Upper lobe of right lung (tissue), 1 donor: Measurements from ENCODE around the gene PHACTR3. TPM values are rescaled to one million over a fixed set of nuclear protein-coding genes. Genes with fewer than 3 reads are reported as not detected.

Experiments
- ATAC-seq: fragments of 200-7000 bp; cut with Tn5 transposase; one replicate; pipeline ENCODE4 v1.9.1; 2020; ENCODE audit warnings: mild to moderate bottlenecking, moderate library complexity
- DNase-seq: peaks from one replicate; pipeline ENCODE4 v3.0.0-alpha.2; 2020
- H3K27ac ChIP-seq: fragments of 200-600 bp; one replicate; pipeline ENCODE4 v1.8.0; 2022
- H3K27me3 ChIP-seq: fragments of 200-600 bp; one replicate; pipeline ENCODE4 v1.8.0; 2022; ENCODE audit warnings: mild to moderate bottlenecking
- H3K36me3 ChIP-seq: fragments of 200-600 bp; one replicate; pipeline ENCODE4 v1.8.0; 2022
- H3K4me1 ChIP-seq: fragments of 200-600 bp; one replicate; pipeline ENCODE4 v1.8.0; 2022
- H3K4me3 ChIP-seq: fragments of 200-600 bp; one replicate; pipeline ENCODE4 v1.8.0; 2022; ENCODE audit warnings: mild to moderate bottlenecking
- H3K9me3 ChIP-seq: fragments of 200-600 bp; one replicate; pipeline ENCODE4 v1.8.0; 2022
- intact Hi-C: fragments of 100-400 bp; cut with DNase I; formaldehyde crosslinking; loops from one replicate; pipeline ENCODE4 v1.11.0; 2022
- total RNA-seq: library from RNA; stranded (reverse); fragmentation: NEBNext Ultra II Directional; extraction: Animal tissue kit (Norgen Biotek cat#: 25700); gene quantifications from one replicate; pipeline ENCODE4 v1.2.1, GENCODE V29; 2021
- TF ChIP-seq, protein P1 (sequence below): fragments of 200-600 bp; IDR thresholded peaks from one replicate; pipeline ENCODE4 v1.8.0; 2022; ENCODE audit warnings: antibody characterized with exemption
- donor health status: DM: no; HTN: yes; CAD: no; lungs with severe emphysema.

The PHACTR3 gene
- total RNA-seq, 1 donor from 2014 or later, result 18.2 TPM

DNA sequence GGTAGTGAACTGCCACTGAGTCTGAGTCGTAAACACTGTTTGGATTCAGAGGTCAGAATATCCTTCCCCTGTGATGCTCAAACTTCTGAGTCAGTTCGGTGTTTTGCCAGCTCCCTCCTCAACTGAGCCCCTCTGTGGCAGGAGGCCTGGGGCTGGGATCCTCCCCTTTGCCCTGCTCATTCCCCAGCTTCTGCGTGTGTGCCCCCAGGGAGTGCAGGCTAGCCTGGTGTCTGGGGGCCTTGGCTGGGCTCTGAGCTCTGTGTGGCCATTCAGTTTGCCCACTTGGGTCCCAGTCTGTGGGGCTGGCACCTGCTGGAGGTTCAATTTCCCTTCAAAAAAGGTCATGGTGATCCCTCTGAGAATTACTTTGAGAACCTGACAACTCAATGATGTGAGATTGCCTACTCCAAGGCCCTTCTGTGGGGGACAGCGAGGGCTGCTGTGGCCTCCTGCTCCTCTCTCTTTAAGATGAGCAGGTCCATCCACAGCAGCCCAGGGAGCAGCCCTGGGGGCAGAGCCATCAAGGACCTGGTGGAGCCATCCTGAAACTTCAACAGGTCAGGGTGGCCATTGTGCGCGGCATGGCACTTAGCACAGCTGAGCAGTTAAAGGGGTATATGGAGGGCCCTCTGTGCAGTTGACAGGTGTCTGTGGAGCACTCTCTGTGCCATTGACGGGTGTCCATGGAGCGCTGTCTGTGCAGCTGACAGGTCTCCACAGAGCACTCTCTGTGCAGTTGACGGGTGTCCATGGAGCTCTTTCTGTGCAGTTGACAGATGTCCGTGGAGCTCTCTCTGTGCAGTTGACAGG is 181.9 kb downstream of the PHACTR3 start:
- ATAC-seq, result no peak
- intact Hi-C loops, result no loop called here

DNA sequence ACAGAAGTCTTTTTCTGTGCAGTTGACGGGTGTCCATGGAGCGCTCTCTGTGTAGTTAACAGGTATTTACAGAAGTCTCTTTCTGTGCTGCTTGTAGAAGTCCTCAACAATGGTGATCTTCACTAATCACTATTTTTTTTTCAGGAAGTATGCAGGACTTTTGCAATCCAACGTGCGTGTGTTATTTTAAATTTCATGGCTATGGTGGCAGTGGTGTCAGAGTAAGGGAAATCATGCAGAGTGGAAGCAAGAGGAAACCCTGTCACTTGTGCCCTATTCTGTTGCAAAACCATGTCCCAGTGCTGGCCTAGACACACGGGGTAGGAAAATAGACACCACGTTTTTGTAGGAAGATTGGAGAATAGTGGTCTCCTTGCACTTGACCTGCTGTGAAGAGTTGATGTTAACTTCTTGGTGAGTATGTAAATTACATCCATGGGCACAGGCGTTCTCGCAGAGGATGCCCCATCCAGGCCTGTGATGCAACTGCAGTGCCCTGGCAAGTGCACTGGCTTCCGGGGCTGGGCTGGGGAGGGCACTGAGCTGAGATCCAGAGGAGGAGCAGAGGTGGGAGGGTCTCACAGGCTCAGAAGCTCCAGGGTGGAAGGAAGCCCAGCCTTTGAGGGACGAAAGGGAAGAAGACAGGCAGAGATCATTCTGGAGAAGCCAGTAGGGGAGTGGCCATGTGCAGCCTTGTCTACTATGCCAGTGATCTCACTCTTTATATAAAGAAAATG is 182.6 kb downstream of the PHACTR3 start:
- DNase-seq (no peak), ATAC-seq (no peak)
- H3K4me3 ChIP-seq, result no peak overlapping the region
- TF ChIP-seq, protein P1, sequence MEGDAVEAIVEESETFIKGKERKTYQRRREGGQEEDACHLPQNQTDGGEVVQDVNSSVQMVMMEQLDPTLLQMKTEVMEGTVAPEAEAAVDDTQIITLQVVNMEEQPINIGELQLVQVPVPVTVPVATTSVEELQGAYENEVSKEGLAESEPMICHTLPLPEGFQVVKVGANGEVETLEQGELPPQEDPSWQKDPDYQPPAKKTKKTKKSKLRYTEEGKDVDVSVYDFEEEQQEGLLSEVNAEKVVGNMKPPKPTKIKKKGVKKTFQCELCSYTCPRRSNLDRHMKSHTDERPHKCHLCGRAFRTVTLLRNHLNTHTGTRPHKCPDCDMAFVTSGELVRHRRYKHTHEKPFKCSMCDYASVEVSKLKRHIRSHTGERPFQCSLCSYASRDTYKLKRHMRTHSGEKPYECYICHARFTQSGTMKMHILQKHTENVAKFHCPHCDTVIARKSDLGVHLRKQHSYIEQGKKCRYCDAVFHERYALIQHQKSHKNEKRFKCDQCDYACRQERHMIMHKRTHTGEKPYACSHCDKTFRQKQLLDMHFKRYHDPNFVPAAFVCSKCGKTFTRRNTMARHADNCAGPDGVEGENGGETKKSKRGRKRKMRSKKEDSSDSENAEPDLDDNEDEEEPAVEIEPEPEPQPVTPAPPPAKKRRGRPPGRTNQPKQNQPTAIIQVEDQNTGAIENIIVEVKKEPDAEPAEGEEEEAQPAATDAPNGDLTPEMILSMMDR, result no peak
- intact Hi-C loops, result no loop called here
- peaks cover 4% of the 10 kb centered on the region for H3K27me3 ChIP-seq
- H3K36me3 ChIP-seq, result no peaks in the 10 kb centered on the region
- H3K9me3 ChIP-seq, result no peaks in the 10 kb centered on the region
- no peak overlapping the region for H3K27ac ChIP-seq
- H3K4me1 ChIP-seq, result no peaks in the 10 kb centered on the region

More for the DNA sequence above, 181.9 kb downstream of the PHACTR3 start:
- peaks cover 4% of the 10 kb centered on the region for H3K27me3 ChIP-seq
- no peaks in the 10 kb centered on the region for H3K9me3 ChIP-seq
- H3K27ac ChIP-seq, result no peak overlapping the region
- DNase-seq, result no peak
- no peaks in the 10 kb centered on the region for H3K36me3 ChIP-seq
- no peak overlapping the region for H3K4me3 ChIP-seq
- H3K4me1 ChIP-seq, result no peaks in the 10 kb centered on the region
- TF ChIP-seq, protein P1, result no peak

DNA sequence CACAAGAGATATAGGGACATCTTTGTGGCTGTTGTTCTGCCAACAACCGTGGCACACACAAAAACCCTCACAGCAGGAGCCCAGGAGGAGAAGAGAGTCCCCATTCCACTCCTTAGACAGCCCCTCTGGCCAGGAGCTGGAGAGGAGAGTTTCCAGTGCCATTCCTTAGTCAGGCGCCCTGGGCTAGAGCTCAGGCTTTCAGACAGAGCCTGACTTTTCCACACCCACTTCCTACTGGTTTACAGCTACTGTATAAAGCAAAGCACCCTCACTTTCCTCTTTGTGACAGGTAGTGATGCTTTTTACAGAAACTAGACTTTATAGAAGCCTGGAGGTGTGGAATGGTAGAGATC is 183.2 kb downstream of the PHACTR3 start:
- TF ChIP-seq, protein P1, result no peak
- DNase-seq (no peak), ATAC-seq (no peak)
- Histone ChIP-seq H3K4me1 (no peaks in the 10 kb centered on the region), H3K27ac (no peak overlapping the region), H3K9me3 (no peaks in the 10 kb centered on the region), H3K27me3 (peaks cover 4% of the 10 kb centered on the region), H3K4me3 (no peak overlapping the region), H3K36me3 (no peaks in the 10 kb centered on the region)
- intact Hi-C loops, result no loop called here

DNA sequence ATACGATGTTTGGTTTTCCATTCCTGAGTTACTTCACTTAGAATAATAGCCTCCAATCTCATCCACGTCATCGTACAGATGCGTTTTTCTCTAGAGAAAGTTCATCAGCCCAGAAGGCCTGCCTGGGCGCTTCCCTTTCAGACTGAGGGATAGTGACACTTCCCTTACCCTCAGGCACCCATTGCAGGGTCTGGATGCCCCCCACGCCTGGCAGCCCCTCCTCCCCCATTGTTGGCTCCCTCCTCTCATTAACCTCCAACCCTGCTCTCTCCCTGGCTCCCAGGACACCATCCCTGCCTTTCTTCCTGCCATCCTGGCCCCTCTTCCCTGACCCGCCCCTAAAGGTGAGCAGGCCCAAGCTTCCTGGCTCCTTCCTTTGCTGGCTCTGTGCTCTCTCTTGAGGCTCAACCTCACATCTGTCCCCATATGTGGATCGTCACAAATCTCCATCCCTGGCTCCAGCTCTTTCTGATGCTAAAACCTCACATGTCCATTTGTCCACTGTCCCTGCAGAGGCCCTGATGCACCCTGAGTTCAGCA is 183.9 kb downstream of the PHACTR3 start:
- Histone ChIP-seq H3K9me3 (no peaks in the 10 kb centered on the region), H3K4me3 (no peak overlapping the region), H3K27ac (no peak overlapping the region), H3K4me1 (no peaks in the 10 kb centered on the region), H3K27me3 (peaks cover 4% of the 10 kb centered on the region), H3K36me3 (no peaks in the 10 kb centered on the region)
- ATAC-seq (no peak), DNase-seq (no peak)
- intact Hi-C loops, result no loop called here
- TF ChIP-seq, protein P1, result no peak

DNA sequence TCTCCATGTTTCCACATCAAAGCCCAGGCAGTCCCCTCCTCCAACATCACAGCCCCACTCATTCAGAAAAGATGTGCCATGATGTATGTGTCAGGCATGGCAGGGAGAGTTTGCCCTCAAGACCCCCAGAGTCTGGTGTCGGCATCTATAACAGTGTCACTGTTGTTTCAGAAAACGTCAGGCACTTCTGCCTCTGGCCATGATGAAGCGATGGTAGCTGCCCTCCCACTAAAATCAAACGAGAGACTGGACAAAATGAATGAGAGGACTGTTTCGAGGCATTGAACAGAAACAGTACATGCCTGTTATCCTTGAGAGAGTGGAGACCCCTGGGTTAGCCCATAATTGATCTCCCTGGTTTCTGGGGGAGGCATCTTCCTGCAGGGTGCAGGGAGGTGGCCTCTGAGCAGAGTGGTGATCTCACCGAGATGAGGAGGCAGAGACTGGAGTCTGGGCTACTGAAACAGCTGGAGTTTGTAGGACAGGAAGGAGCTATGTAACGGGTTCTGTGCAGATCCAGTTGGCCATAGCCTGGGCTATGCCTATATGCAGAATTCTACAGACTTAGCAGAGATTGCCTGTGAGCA is 184.6 kb downstream of the PHACTR3 start:
- Histone ChIP-seq H3K36me3 (no peaks in the 10 kb centered on the region), H3K27me3 (peaks cover 4% of the 10 kb centered on the region), H3K9me3 (no peaks in the 10 kb centered on the region), H3K4me1 (no peaks in the 10 kb centered on the region), H3K4me3 (no peak overlapping the region), H3K27ac (no peak overlapping the region)
- ATAC-seq, result no peak
- no peak for DNase-seq
- intact Hi-C loops, result no loop called here
- TF ChIP-seq, protein P1, result no peak
